Kidney capillary endothelial cell (primary cell): ENCODE data around the gene ERFL.
A peak's percentile ranks its signal among the peaks of the same experiment; 100 is the strongest.

ENCODE experiments used
- DNase-seq: peaks from one replicate; pipeline ENCODE4 v3.0.0-alpha.2; 2018; ENCODE audit warnings: low spot score

Gene ERFL

GRCh38 chr19:41859618-41860418 lies 68.4 kb downstream of the ERFL start, which contains the start of gene RPS19:
RPS19 (plus strand) TSS chr19:41860255; CDS start chr19:41860775, 520 bp downstream.
- peak; percentile 97 for DNase-seq

DNA sequence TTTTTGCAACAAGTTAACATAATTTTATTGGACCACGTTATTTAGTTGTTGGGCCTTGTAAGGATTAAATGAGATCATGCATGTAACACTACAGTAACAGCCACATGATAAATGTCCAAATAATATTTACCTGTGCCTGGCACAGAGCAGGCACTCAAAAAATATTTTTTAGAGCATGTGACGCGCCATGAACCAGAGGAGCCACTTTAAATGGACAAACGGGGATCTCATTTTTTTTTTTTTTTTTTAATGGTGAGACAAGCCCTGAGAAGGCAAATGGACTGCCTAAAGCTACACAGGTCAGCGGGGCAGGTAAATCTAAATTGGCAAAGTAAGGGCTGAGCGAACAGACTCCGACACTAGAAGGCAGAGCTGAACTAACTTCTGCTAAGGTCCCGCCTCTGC lies 69.0 kb downstream of the ERFL start:
- no peak for DNase-seq
